ENCODE results near the gene ASPDH. TPM values are rescaled to one million over a fixed set of nuclear protein-coding genes. Genes with fewer than 3 reads are reported as not detected.

The ASPDH gene
- total RNA-seq, 2 donors from 2014 or later: not detected

DNA sequence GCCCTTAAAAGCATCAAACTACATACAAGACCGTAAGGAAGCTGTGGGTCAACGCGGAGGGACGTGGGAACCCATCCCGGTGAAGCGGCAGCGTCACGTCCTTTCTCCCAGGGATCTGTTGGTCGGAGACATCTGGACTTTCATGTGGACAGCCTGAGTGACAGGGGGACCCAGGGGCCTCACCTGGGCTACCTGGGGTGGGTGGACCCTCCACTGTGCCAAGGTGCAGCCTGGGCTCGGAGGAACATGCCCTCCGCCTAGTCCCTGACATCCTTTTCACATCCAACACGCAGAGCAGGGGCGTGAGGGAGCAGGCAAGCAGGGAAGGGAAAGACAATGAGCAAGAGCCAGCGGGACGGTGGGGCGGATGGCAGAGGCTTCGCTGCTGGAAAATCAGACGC is 23.3 kb downstream of the ASPDH start:
- Histone ChIP-seq H3K9me3 (no peaks in the 10 kb centered on the region), H3K4me3 (no peak overlapping the region), H3K27me3 (no peaks in the 10 kb centered on the region), H3K27ac (no peak overlapping the region), H3K4me1 (peaks cover 0 to 18% of the 10 kb centered on the region in 2 donors), H3K36me3 (peaks cover 6% of the 10 kb centered on the region)
- DNase-seq (ENCODE audit: low spot score): no peak
- TF ChIP-seq, protein P1, sequence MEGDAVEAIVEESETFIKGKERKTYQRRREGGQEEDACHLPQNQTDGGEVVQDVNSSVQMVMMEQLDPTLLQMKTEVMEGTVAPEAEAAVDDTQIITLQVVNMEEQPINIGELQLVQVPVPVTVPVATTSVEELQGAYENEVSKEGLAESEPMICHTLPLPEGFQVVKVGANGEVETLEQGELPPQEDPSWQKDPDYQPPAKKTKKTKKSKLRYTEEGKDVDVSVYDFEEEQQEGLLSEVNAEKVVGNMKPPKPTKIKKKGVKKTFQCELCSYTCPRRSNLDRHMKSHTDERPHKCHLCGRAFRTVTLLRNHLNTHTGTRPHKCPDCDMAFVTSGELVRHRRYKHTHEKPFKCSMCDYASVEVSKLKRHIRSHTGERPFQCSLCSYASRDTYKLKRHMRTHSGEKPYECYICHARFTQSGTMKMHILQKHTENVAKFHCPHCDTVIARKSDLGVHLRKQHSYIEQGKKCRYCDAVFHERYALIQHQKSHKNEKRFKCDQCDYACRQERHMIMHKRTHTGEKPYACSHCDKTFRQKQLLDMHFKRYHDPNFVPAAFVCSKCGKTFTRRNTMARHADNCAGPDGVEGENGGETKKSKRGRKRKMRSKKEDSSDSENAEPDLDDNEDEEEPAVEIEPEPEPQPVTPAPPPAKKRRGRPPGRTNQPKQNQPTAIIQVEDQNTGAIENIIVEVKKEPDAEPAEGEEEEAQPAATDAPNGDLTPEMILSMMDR (IDR thresholded peaks at IDR 0.05): no peak

DNA sequence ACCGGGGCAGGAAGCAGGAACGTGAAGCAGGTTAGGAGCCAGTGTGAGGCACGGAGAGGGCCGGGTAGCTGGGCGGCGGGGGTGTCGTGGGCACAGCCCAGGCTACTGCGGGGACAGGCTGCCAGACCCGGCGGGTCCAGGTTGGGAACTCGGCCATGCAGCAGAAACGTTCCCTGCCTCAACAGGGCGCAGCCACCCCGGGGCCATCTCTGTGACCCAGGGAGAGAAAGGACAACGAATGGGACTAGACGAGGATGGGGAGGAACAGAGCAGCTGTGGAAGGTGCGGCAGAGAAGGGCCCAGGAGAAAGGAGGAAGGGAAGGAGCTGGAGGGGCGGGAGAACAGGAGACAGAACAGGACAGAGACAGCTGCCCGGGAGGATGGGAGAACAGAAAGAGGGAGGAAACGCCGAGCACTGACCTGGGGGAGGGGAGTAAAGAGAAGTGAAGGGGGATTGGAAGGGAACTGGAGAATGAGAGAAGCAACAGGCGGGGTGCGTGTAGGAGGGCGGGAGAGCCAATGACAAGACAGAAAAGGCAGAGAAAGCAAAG is 24.2 kb downstream of the ASPDH start:
- Histone ChIP-seq H3K4me1 (peaks cover 0 to 18% of the 10 kb centered on the region in 2 donors), H3K27ac (no peak overlapping the region), H3K4me3 (no peak overlapping the region), H3K36me3 (peaks cover 6% of the 10 kb centered on the region), H3K27me3 (no peaks in the 10 kb centered on the region), H3K9me3 (no peaks in the 10 kb centered on the region)
- DNase-seq (ENCODE audit: low spot score): no peak
- TF ChIP-seq, protein P1 (IDR thresholded peaks at IDR 0.05): no peak

DNA sequence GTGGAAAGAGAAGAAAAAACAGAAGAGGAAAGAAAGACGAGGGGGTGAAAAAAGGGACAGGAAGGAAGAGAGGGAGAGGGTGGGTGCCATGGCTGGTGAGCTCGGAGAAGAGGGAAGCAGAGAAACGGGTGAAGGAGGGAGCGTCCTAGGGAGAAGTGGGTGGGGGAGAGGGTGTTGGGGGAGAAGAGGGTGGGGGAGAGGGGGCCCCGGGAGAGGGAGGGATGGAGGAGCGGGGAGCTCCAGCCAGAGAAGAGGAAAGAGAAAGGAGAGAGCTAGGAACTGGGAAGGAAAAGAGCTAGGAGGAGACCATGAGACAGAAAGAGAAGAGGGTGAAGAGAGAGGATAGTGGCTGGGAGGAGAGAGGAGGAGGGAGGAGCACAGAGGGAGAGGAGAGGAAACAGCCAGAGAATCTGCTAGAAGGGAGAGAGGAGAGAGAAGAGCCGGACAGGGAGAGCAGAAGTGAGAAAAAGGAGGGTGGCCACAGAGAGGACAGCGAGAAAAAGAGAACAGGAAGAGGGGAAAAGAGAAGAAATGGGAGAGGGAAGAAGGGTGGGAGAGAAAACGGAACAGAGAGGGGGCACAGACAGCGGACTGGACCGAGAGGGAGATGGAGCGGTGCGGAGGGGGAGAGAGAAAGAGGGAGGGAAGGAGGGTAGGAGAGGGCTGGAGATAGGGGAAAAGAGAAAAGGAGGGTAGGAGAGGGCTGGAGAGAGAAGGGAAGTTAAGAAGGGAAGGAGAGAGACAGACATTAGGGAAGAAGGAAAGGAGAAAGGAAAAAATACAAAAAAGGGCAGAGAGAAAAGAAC is 25.1 kb downstream of the ASPDH start:
- peaks cover 0 to 18% of the 10 kb centered on the region in 2 donors for H3K4me1 ChIP-seq
- no peaks in the 10 kb centered on the region for H3K27me3 ChIP-seq
- TF ChIP-seq, protein P1 (IDR thresholded peaks at IDR 0.05): no peak
- no peaks in the 10 kb centered on the region for H3K9me3 ChIP-seq
- H3K4me3 ChIP-seq: no peak overlapping the region
- no peak for DNase-seq (ENCODE audit: low spot score)
- peak overlapping the region in 1 of 2 donors; percentile 27 for H3K27ac ChIP-seq
- peaks cover 6% of the 10 kb centered on the region for H3K36me3 ChIP-seq

DNA sequence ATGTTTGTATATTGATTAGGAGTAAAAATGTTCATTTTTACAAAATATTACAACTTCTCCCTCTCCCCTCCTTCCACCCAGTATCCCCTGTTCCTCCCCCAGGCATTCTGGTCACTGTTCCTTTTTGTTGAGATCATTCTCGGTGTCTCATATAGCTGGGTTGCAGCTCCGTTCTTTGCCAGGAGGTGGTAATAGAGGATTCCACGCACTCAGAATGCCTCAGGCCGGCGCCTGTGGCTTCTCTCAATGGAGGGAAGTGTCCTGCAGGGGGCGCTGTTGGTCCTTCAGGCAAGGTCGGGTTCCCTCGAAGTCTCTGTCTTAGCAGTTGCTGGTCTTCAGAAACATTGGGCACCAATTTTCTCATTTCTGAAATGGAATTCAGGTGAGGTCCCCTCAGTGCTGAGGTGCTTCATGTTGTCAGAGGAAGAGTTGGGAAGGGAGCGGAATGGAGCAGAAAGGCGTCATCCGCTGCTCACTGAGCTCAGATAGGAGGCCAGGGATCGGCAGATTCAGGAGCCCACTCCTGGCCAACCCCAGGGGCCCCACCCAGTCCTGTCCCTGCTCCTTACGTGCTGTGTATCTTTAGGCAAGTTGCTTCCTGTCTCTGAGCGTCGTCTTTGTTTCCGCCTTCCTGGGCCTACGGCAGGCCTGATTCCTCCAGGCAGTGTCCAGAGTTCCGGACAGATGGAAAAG is 26.7 kb downstream of the ASPDH start:
- DNase-seq (ENCODE audit: low spot score): no peak
- Histone ChIP-seq H3K36me3 (peaks cover 10% of the 10 kb centered on the region), H3K27ac (no peak overlapping the region), H3K9me3 (no peaks in the 10 kb centered on the region), H3K27me3 (no peaks in the 10 kb centered on the region), H3K4me3 (no peak overlapping the region), H3K4me1 (peaks cover 0 to 14% of the 10 kb centered on the region in 2 donors)
- TF ChIP-seq, protein P1 (IDR thresholded peaks at IDR 0.05): peak in 1 of 2 donors; percentile 52

DNA sequence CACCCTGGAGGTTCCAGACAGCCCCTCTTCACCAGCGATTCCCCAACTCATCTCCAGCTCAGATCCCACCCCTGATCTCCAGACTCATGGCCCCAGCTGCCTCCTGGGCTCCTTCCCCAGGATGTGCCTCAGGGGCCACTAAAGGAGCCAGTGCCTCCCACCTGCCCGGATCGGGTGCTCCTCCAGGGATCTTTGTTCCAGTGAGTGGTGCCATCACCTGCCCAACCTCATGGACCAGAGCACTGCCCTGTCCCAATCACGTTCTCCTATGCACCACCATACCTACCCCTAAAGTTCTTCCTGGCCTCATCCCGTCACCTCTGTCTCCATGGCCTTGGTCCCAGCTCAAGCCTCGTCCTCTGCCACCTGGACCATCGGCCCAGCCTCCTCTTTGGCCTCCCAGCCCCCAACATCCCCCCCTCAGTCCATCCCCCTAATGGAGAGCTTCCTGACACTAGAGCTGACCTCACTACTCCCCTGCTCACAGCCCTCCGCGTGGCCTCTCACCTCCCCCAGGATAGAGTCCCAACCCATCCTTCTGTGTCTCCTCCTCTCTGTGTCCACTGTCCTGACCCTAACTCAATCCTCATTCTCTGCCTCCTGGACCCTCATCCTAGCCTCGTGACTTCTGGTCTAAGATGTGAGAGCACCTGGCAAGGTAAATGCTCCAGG is 28.3 kb downstream of the ASPDH start:
- no peak overlapping the region for H3K4me3 ChIP-seq
- H3K27ac ChIP-seq: no peak overlapping the region
- peaks cover 26% of the 10 kb centered on the region for H3K36me3 ChIP-seq
- DNase-seq (ENCODE audit: low spot score): no peak
- H3K9me3 ChIP-seq: no peaks in the 10 kb centered on the region
- peaks cover 0 to under 1% of the 10 kb centered on the region in 2 donors for H3K4me1 ChIP-seq
- TF ChIP-seq, protein P1 (IDR thresholded peaks at IDR 0.05): no peak
- no peaks in the 10 kb centered on the region for H3K27me3 ChIP-seq
